ENCODE measurements around the gene S100Z.
"Not testable (repeated sequence)": the region's sequence is repeated elsewhere in the genome, so short reads cannot be mapped to it uniquely, and the experiment has no call there.

The S100Z gene

DNA sequence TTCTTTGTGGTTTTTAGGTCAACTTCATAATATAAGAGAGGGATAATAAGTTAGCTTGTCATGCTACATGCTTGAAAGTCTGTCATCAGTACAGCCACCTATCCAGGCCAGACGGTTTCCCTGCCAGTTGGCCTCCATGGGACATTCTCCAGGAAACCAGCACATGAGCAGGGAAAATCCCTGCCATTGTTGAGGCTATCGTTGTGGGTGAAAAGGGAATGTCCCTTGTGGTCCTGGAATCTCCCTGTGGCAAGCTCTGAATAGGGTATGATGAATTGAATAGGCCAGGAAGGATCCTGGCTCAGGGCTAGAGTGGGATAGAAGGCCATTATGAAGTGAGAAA lies 18.7 kb upstream of the S100Z start:
- DNase-seq, result no peak

DNA sequence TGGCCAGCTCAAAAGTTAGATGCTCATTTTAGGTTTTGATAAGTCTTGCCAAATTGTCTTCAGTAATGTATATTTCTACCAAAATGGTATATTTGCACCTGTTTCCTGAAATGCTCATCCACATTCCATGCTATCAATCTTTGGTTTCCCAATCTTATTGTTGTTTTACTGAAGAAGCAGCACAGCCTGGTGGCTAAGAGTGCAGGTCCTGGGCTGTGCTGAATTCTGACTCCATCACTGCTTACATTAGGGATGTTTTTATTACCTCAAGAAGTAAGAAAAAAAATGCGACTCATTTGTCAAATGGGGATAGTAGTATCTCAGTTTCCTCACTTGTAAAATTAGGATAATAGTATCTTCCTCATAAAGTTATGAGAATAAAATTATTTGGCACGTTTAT lies 13.6 kb upstream of the S100Z start:
- DNase-seq, result no peak

DNA sequence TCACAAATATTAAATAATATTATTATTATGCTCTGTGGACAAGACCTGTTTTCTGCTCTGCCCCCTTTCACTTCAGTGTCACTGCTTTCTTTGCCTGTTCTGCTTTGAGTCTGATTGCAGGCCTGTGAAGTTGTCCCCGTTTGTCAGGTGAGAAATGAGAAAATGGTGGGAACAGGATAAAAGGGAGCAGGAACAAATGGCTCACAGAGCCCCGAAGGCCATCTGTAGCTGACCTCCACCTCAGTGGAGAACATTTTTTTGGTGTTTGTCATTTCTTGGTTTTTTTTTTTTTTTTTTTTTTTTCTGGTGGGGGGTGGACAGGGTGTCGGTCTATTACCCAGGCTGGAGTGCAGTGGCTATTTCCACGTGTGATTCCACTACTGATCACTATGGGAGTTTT lies 13.2 kb upstream of the S100Z start:
- DNase-seq, result no peak

DNA sequence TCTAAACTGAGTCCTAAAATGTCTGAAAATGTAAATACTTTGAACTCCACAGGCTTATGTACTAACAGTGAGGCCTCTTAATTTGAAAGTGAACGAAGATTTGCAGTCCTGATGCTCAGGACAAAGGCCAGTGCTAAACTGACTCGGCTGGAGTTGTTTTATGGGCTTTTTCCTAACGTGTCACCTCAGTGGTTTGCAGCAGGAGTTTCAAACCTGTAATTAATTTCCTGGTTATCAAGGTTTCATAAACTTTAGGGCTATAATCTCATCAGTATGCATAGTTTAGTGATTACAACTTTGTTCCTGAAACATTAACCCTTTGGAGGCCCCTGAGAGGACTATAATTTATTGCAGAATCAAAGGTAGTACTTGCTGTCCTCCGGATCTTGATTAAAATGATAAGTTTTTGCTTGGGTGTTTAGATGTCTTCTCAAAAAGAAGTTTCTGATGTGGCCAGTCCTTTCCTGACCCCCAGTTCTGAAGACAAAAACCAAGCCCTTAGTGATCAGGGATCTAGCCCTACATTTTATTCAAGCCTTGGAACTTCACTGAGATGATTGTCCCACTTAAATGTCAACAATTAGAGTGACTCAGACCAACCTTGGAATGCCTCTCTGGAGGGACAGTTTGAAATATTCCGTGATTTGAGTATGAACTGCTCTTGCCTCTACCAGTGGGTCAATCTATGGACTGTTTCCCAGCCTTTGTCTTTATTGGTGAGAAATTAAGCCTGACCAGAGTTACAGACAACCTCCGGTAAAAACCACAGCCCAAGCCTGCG lies 11.1 kb upstream of the S100Z start:
- DNase-seq, result no peak

DNA sequence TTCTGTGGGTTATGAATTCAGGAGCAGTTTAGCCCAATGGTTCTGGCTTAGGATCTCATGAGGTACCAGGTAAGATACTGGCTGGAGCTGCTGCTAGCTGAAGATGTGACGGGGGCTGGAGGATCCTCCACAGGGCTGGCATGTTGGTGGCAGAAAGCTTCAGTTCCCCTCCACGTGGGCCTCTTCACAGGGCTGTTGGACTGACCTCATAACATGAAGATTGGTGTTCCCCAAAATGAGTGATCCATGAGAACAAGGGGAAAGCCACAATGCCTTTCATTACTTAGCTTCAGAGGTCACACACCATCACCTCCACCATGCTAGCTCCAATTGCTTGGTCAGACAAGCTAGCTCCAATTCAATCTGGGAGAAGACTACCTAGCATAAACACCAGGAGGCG lies 8.5 kb upstream of the S100Z start:
- no peak for DNase-seq

- DNase-seq, result no peak
These were observed 3.9 kb upstream of the S100Z start for GRCh38 chr5:76845890-76846289.

- no peak for DNase-seq
These were observed 830 bp downstream of the S100Z start for GRCh38 chr5:76850543-76851145.

GRCh38 chr5:76851728-76852369 lies 2.0 kb downstream of the S100Z start:
- peak; percentile 70 for DNase-seq

- no peak for DNase-seq
These were observed 3.0 kb downstream of the S100Z start for GRCh38 chr5:76852772-76853171.

DNA sequence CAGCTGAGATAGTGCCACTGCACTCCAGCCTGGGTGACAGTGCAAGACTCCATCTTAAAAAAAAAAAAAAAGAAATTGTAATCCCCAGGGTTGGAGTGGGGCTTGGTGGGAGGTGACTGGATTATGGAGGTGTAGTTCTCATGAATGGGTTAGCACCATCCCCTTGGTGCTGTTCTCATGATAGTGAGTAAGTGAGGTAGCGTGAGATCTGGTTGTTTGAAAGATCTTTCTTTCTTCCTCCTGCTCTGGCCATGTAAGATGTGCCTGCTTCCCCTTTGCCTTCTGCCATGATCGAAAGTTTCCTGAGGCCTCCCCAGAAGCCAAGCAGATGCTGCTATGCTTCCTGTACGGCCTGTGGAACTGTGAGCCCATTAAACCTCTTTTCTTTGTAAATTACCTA lies 3.9 kb downstream of the S100Z start:
- DNase-seq, result not testable (repeated sequence)

DNA sequence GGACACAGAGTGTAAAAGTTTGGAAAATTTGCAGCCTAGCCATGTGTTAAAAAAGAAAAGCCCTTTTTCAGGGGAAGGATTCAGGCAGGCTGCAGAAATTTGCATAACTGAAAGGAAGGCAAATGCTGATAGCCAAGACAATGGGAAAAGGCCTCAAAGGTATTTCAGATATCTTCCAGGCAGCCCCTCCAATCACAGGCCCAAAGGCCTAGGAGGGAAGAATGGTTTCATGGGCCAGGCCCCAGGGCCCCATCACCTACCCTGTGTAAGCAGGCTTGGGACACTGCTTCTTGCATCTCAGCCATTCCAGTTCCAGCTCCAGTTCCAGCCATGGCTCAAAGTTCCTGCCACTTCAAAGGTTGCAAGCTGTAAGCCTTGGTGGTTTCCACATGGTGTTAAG lies 4.8 kb downstream of the S100Z start:
- no peak for DNase-seq

DNA sequence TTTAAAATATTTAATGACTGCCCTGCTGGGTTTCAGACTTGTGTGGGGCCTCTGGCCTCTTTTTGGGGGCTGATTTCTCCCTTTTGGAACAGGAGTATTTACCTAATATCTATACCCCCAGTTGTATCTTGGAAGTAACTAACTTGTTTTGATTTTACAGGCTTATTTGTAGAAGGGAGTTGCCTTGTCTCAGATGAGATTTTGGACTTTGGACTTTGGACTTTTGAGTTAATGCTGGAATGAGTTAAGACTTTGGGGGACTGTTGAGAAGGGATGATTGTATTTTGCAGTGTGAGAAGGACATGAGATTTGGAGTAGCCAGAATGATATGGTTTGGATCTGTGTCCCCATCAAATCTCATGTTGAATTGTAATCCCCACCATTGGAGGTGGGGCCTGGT lies 5.7 kb downstream of the S100Z start:
- DNase-seq, result not testable (repeated sequence)

- DNase-seq, result peak; percentile 91
These were observed 6.1 kb downstream of the S100Z start for GRCh38 chr5:76855961-76856360.

GRCh38 chr5:76856800-76857199 lies 7.0 kb downstream of the S100Z start:
- peak; percentile 94 for DNase-seq

DNA sequence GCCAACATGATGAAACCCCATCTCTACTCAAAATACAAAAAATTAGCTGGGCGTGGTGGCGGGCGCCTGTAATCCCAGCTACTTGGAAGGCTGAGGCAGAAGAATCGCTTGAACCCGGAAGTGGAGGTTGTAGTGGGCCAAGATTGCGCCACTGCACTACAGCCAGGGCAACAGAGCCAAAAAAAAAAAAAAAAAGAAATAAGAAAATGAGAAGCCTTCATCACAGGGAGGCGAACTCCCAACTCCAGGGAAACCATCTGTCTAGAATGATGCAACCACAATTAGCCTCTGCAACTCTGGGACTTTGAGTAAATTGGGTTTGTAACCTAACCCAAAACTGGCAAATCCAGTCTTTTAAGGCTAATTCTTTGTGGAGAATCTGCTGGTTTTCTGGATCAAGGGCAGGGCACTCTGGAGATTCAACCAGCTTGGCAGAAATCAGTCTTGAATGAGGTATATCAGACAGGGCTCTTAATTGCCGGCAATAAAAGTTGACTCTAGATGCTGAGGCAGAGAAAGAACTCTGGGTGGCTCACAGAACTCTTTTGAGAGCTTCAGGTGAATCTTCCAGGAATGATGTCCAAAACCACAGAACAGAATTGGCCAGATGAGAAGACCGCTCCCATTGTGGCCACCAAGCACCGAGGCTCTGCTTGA lies 9.9 kb downstream of the S100Z start:
- peak; percentile 37 for DNase-seq

GRCh38 chr5:76861612-76862011 lies 11.8 kb downstream of the S100Z start:
- DNase-seq, result no peak

DNA sequence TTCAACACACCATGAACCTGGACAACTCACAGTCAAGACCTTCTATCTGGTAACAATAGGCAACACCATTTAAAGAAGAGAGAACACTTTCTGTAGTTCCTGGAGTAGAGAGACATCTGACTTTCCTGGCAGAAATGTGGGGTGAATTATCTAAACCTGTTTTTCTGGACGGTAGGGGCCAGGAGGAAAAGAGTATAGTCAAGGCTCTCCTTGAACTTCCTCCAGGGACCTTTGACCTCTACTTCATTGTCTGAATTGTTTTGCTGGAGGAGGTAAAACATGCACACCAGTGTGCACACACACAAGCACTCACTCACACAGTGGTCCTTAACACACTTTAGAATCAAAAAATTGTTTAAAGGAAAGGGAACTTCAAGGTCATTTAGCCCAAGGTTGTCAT lies 13.2 kb downstream of the S100Z start:
- DNase-seq, result no peak

DNA sequence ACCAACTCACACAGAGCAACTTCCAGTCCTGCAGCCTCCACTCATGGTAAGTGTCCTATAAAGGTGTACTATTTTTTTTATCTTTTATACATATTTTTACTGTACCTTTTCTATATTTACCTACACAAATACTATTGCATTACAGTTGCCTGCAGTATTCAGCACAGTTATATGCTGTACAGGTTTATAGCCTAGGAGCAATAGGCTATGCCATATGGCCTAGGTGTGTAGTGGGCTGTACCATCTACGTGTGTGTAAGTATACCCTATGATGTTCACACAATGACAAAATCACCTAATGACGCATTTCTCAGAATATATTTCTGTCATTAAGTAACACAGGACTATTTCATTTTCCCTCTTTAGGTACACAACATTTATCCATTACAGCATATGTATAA lies 16.7 kb downstream of the S100Z start:
- DNase-seq, result no peak

GRCh38 chr5:76867038-76867437 lies 17.2 kb downstream of the S100Z start:
- DNase-seq, result no peak

GRCh38 chr5:76867827-76868693 lies 18.2 kb downstream of the S100Z start:
- DNase-seq, result peak; percentile 90

- no peak for DNase-seq
These were observed 20.2 kb downstream of the S100Z start for GRCh38 chr5:76870046-76870445.

- peak; percentile 70 for DNase-seq
These were observed 24.3 kb downstream of the S100Z start for GRCh38 chr5:76874088-76874581.
